ENCODE data around the gene JUN. TPM values are rescaled to one million over a fixed set of nuclear protein-coding genes. Genes with fewer than 3 reads are reported as not detected.

Gene JUN
- total RNA-seq, 1 experiment from 2014 or later = 73.6 TPM

GRCh38 chr1:58785442-58786058, 1.7 kb upstream of the JUN start:
- H4K20me1 ChIP-seq (ENCODE audit: low read length) = peaks cover 31% of the 10 kb centered on the region
- ChIA-PET POLR2A (ENCODE audit: unreplicated experiment) (interaction anchor here (0.7 kb wide), 1 partner anchor 31 kb away, joined by 3 read pairs; no protein-coding TSS in a partner anchor), CTCF (no interaction called here)
- peak; percentile 3 for ATAC-seq
- H3K36me3 ChIP-seq (ENCODE audit: low read depth, low read length) = peaks cover 7% of the 10 kb centered on the region
- H2AFZ ChIP-seq (ENCODE audit: low read length) = peak overlapping the region; percentile 87
- no peaks in the 10 kb centered on the region for H3K9me3 ChIP-seq (ENCODE audit: low read length)
- peak overlapping the region; percentile 90 for H3K9ac ChIP-seq (ENCODE audit: low read length)
- peak overlapping the region; percentile 84 for H3K27ac ChIP-seq (ENCODE audit: low read length)
- DNase-seq = peak; percentile 80
- H3K27me3 ChIP-seq (ENCODE audit: low read length) = no peaks in the 10 kb centered on the region
- H3K9me2 ChIP-seq (replicated peaks; ENCODE audit: low read length) = no peaks in the 10 kb centered on the region
- no TSS peak for BruUV-seq (replicated peaks)
- H3F3A ChIP-seq (ENCODE audit: low read length, unreplicated experiment) = no peaks in the 10 kb centered on the region
- peak overlapping the region; percentile 98 for H3K4me2 ChIP-seq (ENCODE audit: low read length)
- peaks cover 18% of the 10 kb centered on the region for H3K4me1 ChIP-seq (ENCODE audit: insufficient read depth, low read length)
- intact Hi-C loops (cut with micrococcal nuclease) = loop anchor here (1.0 to 10.0 kb wide), 10 partner anchors 30 to 974 kb away; no protein-coding TSS in a partner anchor
- H3K79me2 ChIP-seq (ENCODE audit: low read length) = peaks cover 38% of the 10 kb centered on the region
- peak overlapping the region; percentile 76 for H3K4me3 ChIP-seq (ENCODE audit: low read length)
- no peak for TF ChIP-seq CTCF (conservative IDR thresholded peaks at IDR 0.05; ENCODE audit: low read depth, low read length)
- no peak for TF ChIP-seq EZH2 (IDR thresholded peaks at IDR 0.05; ENCODE audit: low read length, unreplicated experiment)
- TF ChIP-seq EZH2phosphoT487 (IDR thresholded peaks at IDR 0.05; ENCODE audit: borderline replicate concordance, low read length) = no peak

DNA sequence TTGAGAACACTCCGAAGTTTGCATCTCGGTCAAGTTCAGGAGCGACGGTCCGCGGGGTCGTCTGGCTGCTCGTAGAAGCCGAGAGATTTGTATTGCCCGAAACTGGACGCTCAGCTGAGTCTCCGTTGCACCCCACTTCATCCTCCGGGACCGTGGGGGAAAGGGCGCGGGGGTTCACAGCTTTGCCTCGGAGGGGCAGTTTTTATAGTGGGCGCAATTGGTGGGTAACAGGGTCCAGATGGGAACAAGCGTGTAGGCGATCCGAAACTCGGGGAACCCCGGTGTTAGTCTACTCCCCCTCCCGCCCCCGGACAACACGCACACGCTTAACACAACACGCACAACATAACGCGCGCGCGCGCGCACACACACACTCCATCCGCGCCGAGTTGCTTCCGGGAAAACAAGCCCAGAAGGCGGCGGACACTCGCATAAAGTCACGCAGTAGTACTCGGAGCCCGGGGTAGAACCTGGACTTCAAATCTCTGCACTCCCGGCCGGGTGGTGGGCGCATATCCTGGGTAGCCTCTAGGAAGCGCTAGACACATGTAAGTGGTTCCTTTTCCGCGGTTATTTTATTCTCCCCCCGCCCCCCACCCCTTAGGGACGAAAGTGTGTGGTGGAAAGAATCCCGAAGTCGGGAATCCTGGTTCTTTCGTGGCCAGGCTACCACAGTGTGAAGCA, 1.1 kb upstream of the JUN start:
- Histone ChIP-seq H3K27me3 (ENCODE audit: low read length) (no peaks in the 10 kb centered on the region), H3K4me3 (ENCODE audit: low read length) (peak overlapping the region; percentile 76), H3K9me3 (ENCODE audit: low read length) (no peaks in the 10 kb centered on the region), H3K9me2 (replicated peaks; ENCODE audit: low read length) (no peaks in the 10 kb centered on the region), H3K4me2 (ENCODE audit: low read length) (peak overlapping the region; percentile 98), H2AFZ (ENCODE audit: low read length) (peak overlapping the region; percentile 87), H3K4me1 (ENCODE audit: insufficient read depth, low read length) (peaks cover 25% of the 10 kb centered on the region), H3K79me2 (ENCODE audit: low read length) (peaks cover 42% of the 10 kb centered on the region), H3F3A (ENCODE audit: low read length, unreplicated experiment) (no peaks in the 10 kb centered on the region), H3K9ac (ENCODE audit: low read length) (peak overlapping the region; percentile 90), H4K20me1 (ENCODE audit: low read length) (peaks cover 37% of the 10 kb centered on the region), H3K27ac (ENCODE audit: low read length) (peak overlapping the region; percentile 84), H3K36me3 (ENCODE audit: low read depth, low read length) (peaks cover 7% of the 10 kb centered on the region)
- POLR2A ChIA-PET (ENCODE audit: unreplicated experiment) = interaction anchor here (0.7 kb wide), 1 partner anchor 31 kb away, joined by 3 read pairs; no protein-coding TSS in a partner anchor
- CTCF ChIA-PET = no interaction called here
- intact Hi-C loops (cut with micrococcal nuclease) = loop anchor here (1.0 to 10.0 kb wide), 15 partner anchors 30 to 974 kb away; no protein-coding TSS in a partner anchor
- BruUV-seq (replicated peaks) = TSS peak; percentile 78
- ATAC-seq (peak; percentile 27), DNase-seq (peak; percentile 85)
- TF ChIP-seq CTCF (conservative IDR thresholded peaks at IDR 0.05; ENCODE audit: low read depth, low read length) = peak; percentile 71
- no peak for TF ChIP-seq EZH2 (IDR thresholded peaks at IDR 0.05; ENCODE audit: low read length, unreplicated experiment)

Measured in PC-3 (cell line).